ENCODE results near the gene ZNF454.

The ZNF454 gene

GRCh38 chr5:178988436-178989220, 47.6 kb downstream of the ZNF454 start:
- no peak overlapping the region for H3K27ac ChIP-seq
- TF ChIP-seq, protein P1, sequence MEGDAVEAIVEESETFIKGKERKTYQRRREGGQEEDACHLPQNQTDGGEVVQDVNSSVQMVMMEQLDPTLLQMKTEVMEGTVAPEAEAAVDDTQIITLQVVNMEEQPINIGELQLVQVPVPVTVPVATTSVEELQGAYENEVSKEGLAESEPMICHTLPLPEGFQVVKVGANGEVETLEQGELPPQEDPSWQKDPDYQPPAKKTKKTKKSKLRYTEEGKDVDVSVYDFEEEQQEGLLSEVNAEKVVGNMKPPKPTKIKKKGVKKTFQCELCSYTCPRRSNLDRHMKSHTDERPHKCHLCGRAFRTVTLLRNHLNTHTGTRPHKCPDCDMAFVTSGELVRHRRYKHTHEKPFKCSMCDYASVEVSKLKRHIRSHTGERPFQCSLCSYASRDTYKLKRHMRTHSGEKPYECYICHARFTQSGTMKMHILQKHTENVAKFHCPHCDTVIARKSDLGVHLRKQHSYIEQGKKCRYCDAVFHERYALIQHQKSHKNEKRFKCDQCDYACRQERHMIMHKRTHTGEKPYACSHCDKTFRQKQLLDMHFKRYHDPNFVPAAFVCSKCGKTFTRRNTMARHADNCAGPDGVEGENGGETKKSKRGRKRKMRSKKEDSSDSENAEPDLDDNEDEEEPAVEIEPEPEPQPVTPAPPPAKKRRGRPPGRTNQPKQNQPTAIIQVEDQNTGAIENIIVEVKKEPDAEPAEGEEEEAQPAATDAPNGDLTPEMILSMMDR (IDR thresholded peaks at IDR 0.05), result no peak
- TF ChIP-seq ZFX (IDR thresholded peaks at IDR 0.05; ENCODE audit: borderline replicate concordance), result no peak

DNA sequence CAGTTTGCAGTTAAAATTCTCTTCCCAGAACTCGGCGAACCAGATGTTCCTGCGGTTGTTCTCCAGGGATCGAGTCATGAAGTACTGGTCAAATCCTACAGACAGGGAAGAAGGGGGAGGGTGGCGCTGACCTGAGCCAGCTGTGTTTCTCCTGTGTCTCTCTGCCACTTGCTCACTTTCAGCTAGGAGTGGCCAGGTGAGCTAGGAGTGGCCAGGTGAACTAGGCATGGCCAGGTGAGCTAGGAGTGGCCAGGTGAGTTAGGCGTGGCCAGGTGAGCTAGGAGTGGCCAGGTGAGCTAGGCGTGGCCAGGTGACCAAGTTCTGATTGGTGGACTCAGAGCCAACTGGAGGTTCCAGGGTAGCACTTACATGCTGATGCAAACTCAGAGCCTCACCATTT, 48.3 kb downstream of the ZNF454 start:
- TF ChIP-seq ZFX (IDR thresholded peaks at IDR 0.05; ENCODE audit: borderline replicate concordance), result no peak
- TF ChIP-seq, protein P1 (IDR thresholded peaks at IDR 0.05), result no peak

DNA sequence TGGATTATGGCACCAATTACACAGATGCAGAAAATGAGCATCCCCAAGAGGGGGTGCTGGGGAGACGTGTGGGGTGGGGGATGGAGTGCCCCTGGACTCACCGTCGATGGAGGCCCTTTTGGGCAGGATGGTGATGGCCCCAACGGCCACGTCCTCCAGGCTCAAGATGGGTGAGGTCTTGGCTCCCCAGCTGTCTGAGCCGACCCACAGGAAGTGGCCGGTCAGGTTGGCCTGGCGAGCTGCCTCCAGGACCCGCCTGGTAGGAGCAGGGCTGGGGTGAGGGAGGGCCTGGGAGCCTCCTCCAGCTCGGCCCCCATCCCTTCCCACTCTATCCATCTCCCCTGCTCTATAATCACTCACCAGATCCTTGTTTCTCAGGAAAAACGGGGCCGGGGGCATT, 49.5 kb downstream of the ZNF454 start:
- H3K27ac ChIP-seq, result no peak overlapping the region
- TF ChIP-seq, protein P1 (IDR thresholded peaks at IDR 0.05), result no peak
- no peak for TF ChIP-seq ZFX (IDR thresholded peaks at IDR 0.05; ENCODE audit: borderline replicate concordance)

More for the DNA sequence above, 48.3 kb downstream of the ZNF454 start:
- no peak overlapping the region for H3K27ac ChIP-seq

- TF ChIP-seq ZFX (IDR thresholded peaks at IDR 0.05; ENCODE audit: borderline replicate concordance), result no peak
- TF ChIP-seq, protein P1 (IDR thresholded peaks at IDR 0.05), result no peak
Observed at GRCh38 chr5:178991190-178992145, 50.5 kb downstream of the ZNF454 start.

DNA sequence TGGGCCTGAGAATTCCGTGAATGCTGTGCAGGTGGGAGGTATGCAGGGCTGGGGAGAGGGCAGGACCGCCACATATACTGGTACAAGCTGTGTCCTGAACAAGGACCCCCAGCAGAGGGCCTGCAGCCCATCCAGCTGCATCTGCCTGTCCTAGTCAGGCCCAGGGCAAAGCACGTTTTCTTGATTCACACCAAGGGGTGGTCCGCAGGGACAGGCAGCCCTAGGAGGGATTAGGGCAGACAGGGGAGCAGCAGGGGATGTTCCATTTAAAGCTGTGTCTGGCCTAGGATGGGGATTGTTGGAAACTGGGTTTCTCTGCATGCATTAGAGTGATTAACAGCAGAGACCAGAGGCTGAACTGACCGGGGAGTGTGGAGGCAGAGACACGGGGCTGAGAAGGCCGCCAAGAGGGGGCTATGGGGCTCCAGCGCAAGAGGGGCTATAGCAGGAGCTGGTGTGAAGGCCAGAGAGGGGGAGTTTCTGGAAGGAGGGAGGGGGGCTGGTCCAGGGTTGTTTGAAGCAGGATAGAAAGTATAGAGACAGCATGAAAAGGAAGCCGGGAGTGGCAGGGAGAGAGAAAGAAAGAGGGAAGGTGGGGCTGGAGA, 51.4 kb downstream of the ZNF454 start:
- no peak overlapping the region for H3K27ac ChIP-seq
- TF ChIP-seq, protein P1 (IDR thresholded peaks at IDR 0.05), result no peak
- TF ChIP-seq ZFX (IDR thresholded peaks at IDR 0.05; ENCODE audit: borderline replicate concordance), result no peak

More at GRCh38 chr5:178991190-178992145, 50.5 kb downstream of the ZNF454 start:
- H3K27ac ChIP-seq, result no peak overlapping the region

DNA sequence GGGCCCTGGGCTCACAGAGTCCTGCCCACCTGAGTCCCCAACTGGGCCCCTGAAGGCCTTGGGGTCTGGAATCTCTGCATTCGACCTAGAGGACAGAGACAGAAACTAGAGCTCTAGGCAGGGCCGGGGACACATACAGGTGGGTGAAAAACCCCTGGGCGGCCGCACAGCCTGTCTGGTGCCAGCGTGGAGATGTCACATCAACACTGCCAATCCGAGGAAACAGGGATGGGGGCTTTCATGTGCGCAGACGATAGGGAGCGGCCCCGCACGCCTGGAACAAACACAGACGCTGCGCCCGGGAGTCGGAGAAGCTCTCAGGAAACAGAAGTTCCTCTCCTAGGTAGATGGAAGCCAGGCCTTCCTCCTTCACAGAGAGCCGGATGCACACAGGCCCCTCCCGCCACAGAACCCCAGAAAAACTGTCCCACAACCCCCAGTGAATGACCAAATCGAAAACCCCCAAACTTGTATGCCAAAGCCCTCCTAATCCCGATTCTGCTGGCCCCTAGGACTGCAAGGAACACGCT, 52.3 kb downstream of the ZNF454 start:
- no peak for TF ChIP-seq ZFX (IDR thresholded peaks at IDR 0.05; ENCODE audit: borderline replicate concordance)
- TF ChIP-seq, protein P1 (IDR thresholded peaks at IDR 0.05), result no peak
- H3K27ac ChIP-seq, result no peak overlapping the region

All from 22Rv1 (cell line).